ENCODE data around the gene CCL25.

Gene CCL25

DNA sequence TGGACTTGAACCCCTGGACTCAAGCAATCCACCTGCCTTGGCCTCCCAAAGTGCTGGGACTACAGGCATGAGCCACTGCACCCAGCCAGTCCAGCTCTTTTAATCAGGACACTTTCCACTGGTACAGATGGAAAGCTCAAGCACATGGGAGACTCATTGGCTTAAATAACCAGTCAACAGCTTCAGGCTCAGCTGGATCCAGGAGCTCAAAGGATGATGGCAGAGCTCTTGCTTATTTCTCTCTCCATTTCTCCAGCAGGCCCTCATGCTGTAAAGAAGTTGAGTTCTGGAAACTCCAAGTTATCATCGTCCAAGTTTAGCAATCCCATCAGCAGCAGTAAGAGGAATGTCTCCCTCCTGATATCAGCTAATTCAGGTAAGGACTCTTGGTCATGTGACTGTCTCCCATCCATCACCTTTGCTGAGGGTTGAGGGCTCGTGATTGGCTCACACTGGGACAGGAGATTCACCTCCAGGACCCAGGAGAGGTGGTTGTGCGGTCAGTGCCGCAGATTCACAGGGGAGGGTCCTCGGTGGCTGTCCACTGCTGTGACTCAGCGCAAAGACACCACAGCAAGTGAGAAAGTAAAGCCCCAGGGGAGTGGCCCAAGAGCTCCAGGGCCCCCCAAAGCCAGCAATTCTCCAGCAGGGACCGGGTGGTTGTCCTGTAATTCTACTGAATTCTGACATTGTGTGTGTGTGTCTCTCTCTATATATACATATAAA lies 5.1 kb downstream of the CCL25 start:
- Mint-ChIP-seq H3K9me3 (no peaks in the 10 kb centered on the region), H3K27ac (no peak overlapping the region), H3K4me1 (ENCODE audit: low read depth) (peaks cover under 1% of the 10 kb centered on the region), H3K36me3 (ENCODE audit: low read depth) (no peaks in the 10 kb centered on the region), H3K4me3 (no peak overlapping the region), H3K27me3 (ENCODE audit: low read depth) (no peaks in the 10 kb centered on the region)
- DNase-seq (ENCODE audit: low spot score) = no peak

GRCh38 chr19:8064911-8065874 lies 12.6 kb downstream of the CCL25 start:
- Mint-ChIP-seq H3K9me3 (peaks cover 13% of the 10 kb centered on the region), H3K27me3 (ENCODE audit: low read depth) (no peaks in the 10 kb centered on the region), H3K36me3 (ENCODE audit: low read depth) (no peaks in the 10 kb centered on the region), H3K4me3 (no peak overlapping the region), H3K27ac (no peak overlapping the region), H3K4me1 (ENCODE audit: low read depth) (no peaks in the 10 kb centered on the region)
- DNase-seq (ENCODE audit: low spot score) = no peak

DNA sequence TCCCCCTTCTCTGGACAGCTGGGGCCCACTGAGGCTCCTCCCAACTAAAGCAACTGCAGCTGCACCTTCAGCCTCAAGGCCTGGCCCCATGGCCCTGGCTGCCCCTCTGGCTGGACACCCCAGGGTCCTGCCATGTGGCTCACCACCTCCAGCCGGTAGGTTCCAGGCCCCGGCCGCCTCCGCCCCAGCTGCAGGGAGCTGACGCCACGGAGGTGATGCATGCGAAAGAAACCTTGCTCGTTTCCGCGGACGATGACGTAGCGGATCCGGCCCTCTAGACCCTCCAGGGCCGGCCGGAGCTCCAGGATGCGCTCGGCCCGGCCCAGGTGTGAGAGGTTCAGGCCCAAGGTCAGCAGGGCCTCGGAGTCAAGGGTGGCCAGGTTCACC lies 13.3 kb downstream of the CCL25 start:
- DNase-seq (ENCODE audit: low spot score) = no peak
- Mint-ChIP-seq H3K9me3 (peaks cover 16% of the 10 kb centered on the region), H3K4me3 (no peak overlapping the region), H3K27ac (no peak overlapping the region), H3K4me1 (ENCODE audit: low read depth) (no peaks in the 10 kb centered on the region), H3K36me3 (ENCODE audit: low read depth) (no peaks in the 10 kb centered on the region), H3K27me3 (ENCODE audit: low read depth) (no peaks in the 10 kb centered on the region)

DNA sequence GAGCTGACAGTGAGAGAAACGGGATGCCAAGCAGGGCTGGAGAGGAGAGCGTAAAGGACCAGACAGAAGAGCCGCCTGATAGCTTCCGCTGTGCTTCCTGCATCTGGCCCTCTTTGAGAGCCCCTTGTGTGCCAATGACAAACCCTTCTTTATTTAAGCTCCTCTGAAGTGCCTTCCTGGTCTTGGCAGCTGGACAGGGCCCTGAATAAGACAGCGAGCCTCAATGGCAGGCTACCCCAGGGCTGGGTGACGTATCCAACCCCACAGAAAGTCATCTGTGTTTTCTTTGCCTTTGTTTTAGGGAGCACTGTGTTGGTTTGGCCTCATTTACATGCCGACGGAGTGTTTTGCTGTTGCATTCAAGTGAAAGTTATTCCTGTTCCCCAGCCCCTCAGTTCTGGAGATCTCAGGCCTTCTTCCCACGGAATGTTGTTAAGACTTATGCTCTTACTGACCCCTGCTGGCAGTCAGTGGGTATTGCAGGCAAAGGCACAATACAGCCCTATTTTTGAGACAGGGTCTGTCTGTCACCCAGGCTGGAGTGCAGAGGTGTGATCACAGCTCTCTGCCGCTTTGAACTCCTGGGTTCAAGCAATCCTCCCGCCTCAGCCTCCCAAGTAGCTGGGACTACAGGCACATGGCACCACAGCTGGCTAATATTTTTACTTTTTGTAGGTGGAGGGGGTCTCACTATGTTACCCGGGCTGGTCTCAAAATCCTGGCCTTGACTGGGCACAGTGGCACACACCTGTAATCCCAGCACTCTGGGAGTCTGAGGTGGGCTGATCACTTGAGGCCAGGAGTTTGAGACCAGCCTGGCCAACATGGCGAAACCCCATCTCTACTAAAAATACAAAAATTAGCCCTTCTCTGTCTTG lies 16.8 kb downstream of the CCL25 start:
- H3K9me3 Mint-ChIP-seq = peaks cover 20% of the 10 kb centered on the region
- H3K4me3 Mint-ChIP-seq = no peak overlapping the region
- H3K36me3 Mint-ChIP-seq (ENCODE audit: low read depth) = no peaks in the 10 kb centered on the region
- H3K27me3 Mint-ChIP-seq (ENCODE audit: low read depth) = no peaks in the 10 kb centered on the region
- H3K4me1 Mint-ChIP-seq (ENCODE audit: low read depth) = no peaks in the 10 kb centered on the region
- H3K27ac Mint-ChIP-seq = no peak overlapping the region
- DNase-seq (ENCODE audit: low spot score) = no peak

DNA sequence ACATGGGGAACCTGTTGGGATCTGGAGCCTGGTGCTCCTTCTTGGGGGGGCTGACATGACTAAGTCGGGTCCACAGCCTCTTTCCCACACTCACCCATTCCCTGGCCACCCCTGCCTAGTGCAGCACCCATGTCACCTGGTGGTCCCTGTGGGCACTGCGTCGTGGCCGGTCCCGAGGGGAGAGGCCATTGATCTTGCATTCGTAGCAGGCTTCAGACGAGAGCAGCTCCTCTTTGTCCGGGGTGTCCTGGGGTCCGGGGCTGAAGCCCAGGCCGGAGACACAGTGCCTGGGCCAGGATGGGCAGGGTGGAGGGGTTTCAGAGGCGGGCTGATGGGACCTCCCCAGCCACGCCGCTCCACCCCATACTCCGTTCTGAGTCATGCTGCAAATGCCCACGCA lies 19.4 kb downstream of the CCL25 start:
- Mint-ChIP-seq H3K36me3 (ENCODE audit: low read depth) (no peaks in the 10 kb centered on the region), H3K4me3 (no peak overlapping the region), H3K27me3 (ENCODE audit: low read depth) (no peaks in the 10 kb centered on the region), H3K4me1 (ENCODE audit: low read depth) (no peaks in the 10 kb centered on the region), H3K27ac (no peak overlapping the region), H3K9me3 (peaks cover 26% of the 10 kb centered on the region)
- DNase-seq (ENCODE audit: low spot score) = no peak

- Mint-ChIP-seq H3K36me3 (ENCODE audit: low read depth) (no peaks in the 10 kb centered on the region), H3K4me1 (ENCODE audit: low read depth) (no peaks in the 10 kb centered on the region), H3K27me3 (ENCODE audit: low read depth) (no peaks in the 10 kb centered on the region), H3K4me3 (no peak overlapping the region), H3K27ac (no peak overlapping the region), H3K9me3 (peaks cover 18% of the 10 kb centered on the region)
- DNase-seq (ENCODE audit: low spot score) = no peak
Measured at GRCh38 chr19:8074501-8074900, 21.9 kb downstream of the CCL25 start.

DNA sequence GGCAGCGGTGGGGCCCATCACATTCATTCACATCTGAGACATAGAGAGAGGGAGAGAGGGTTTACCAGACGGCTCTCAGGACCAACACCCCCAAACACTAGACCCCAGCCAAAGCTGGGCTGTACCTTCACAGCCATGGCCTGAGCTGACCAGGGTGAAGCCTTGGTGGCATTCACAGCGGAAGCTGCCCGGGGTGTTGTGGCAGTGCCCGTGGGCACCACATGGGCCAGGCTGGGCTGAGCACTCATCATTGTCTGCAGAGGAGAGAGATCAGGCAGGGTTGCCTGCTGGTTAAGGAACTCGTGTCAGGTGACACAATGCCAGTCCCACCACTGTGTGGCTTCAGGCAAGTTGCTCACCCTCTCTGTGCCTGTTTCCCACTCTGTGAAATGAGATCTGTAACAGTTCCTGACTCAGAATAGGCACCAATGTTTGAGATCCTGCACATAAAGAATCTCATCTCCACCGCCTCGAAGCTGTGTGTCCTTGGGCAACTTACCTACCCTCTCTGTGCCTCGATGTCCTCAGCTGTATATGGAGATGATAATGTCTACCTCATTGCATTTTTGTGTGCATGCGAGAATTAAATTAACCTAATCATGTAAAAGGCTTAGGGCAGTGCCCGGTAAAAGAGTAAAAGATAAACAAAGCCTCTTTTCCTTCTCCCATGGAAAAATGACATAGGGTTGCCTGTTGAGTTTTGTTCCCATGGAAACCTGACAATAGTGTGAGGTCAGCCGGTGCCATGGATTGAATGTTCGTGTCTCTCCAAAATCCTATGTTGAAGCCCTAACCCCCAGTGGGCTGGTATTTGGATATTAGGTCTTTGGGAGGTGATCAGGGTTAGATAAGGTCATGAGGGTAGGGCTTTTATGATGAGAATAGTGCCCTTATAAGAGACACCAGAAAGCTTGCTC lies 22.9 kb downstream of the CCL25 start:
- H3K27me3 Mint-ChIP-seq (ENCODE audit: low read depth) = no peaks in the 10 kb centered on the region
- no peak for DNase-seq (ENCODE audit: low spot score)
- H3K36me3 Mint-ChIP-seq (ENCODE audit: low read depth) = no peaks in the 10 kb centered on the region
- H3K4me3 Mint-ChIP-seq = no peak overlapping the region
- no peak overlapping the region for H3K27ac Mint-ChIP-seq
- no peaks in the 10 kb centered on the region for H3K4me1 Mint-ChIP-seq (ENCODE audit: low read depth)
- peaks cover 10% of the 10 kb centered on the region for H3K9me3 Mint-ChIP-seq

- no peaks in the 10 kb centered on the region for H3K27me3 Mint-ChIP-seq (ENCODE audit: low read depth)
- H3K4me1 Mint-ChIP-seq (ENCODE audit: low read depth) = no peaks in the 10 kb centered on the region
- no peak for DNase-seq (ENCODE audit: low spot score)
- H3K27ac Mint-ChIP-seq = no peak overlapping the region
- no peaks in the 10 kb centered on the region for H3K36me3 Mint-ChIP-seq (ENCODE audit: low read depth)
- peaks cover 2% of the 10 kb centered on the region for H3K9me3 Mint-ChIP-seq
- H3K4me3 Mint-ChIP-seq = no peak overlapping the region
Measured at GRCh38 chr19:8079988-8080387, 27.4 kb downstream of the CCL25 start.

DNA sequence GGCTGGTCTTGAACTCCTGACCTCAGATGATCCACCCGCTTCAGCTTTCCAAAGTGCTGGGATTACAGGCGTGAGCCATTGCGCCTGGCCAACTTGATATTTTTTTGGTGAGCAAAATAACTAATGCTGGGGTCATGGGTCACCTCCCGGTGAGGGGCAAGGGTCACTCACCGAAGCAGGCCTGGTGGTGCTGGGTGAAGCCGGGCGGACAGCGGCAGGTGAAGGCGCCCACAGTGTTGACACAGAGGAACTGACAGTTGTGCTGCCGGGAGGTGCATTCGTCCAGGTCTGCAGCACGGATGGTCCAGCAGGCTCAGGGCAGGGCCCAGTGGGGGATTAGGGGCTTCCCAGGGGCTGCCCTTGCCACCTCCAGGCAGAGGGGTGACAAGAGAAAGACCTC lies 28.3 kb downstream of the CCL25 start:
- Mint-ChIP-seq H3K36me3 (ENCODE audit: low read depth) (no peaks in the 10 kb centered on the region), H3K27me3 (ENCODE audit: low read depth) (no peaks in the 10 kb centered on the region), H3K4me1 (ENCODE audit: low read depth) (no peaks in the 10 kb centered on the region), H3K9me3 (no peaks in the 10 kb centered on the region), H3K27ac (no peak overlapping the region), H3K4me3 (no peak overlapping the region)
- DNase-seq (ENCODE audit: low spot score) = no peak

GRCh38 chr19:8081569-8082550 lies 29.3 kb downstream of the CCL25 start:
- Mint-ChIP-seq H3K4me3 (no peak overlapping the region), H3K27me3 (ENCODE audit: low read depth) (no peaks in the 10 kb centered on the region), H3K4me1 (ENCODE audit: low read depth) (no peaks in the 10 kb centered on the region), H3K9me3 (no peaks in the 10 kb centered on the region), H3K27ac (no peak overlapping the region), H3K36me3 (ENCODE audit: low read depth) (no peaks in the 10 kb centered on the region)
- DNase-seq (ENCODE audit: low spot score) = no peak

DNA sequence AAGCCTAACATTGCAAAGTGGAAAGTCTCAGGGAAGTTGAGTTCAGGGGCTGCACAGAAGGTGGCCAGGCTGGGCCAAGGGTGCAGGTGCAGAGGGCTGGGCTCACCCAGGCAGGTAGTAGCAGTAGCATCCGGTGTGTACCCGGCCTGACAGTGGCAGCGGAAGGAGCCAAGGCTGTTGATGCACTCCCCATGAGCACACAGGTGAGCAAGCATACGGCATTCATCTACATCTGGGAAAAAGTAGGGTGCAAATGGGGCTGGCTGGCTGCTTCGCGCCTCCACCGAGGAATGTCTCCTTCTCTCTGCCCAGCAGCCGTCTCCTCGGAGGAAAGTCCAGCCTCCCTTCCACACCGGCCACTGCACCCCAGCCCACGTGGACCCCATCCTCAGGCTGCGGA lies 30.6 kb downstream of the CCL25 start:
- Mint-ChIP-seq H3K27ac (no peak overlapping the region), H3K4me1 (ENCODE audit: low read depth) (no peaks in the 10 kb centered on the region), H3K36me3 (ENCODE audit: low read depth) (no peaks in the 10 kb centered on the region), H3K4me3 (no peak overlapping the region), H3K9me3 (no peaks in the 10 kb centered on the region), H3K27me3 (ENCODE audit: low read depth) (no peaks in the 10 kb centered on the region)
- DNase-seq (ENCODE audit: low spot score) = no peak

- Mint-ChIP-seq H3K9me3 (no peaks in the 10 kb centered on the region), H3K36me3 (ENCODE audit: low read depth) (no peaks in the 10 kb centered on the region), H3K4me1 (ENCODE audit: low read depth) (no peaks in the 10 kb centered on the region), H3K27ac (no peak overlapping the region), H3K27me3 (ENCODE audit: low read depth) (no peaks in the 10 kb centered on the region), H3K4me3 (no peak overlapping the region)
- no peak for DNase-seq (ENCODE audit: low spot score)
Measured at GRCh38 chr19:8084152-8084551, 31.6 kb downstream of the CCL25 start.

All from T-helper 2 cell treated with Interferon-gamma antibody and Interleukin-4, amounts not matched to agents 5 μg/mL and 100 μg/mL, for 36 hours (primary cell).